BLaER1 (cell line): ENCODE results near the gene CCDC170.

Experiments
- H3K27ac ChIP-seq: shearing (Covaris generic); formaldehyde crosslinking; 2 replicates; pipeline ENCODE4 v1.8.1; 2022
- H3K27me3 ChIP-seq: shearing (Covaris generic); formaldehyde crosslinking; 2 replicates; pipeline ENCODE4 v1.8.1; 2022
- H3K36me3 ChIP-seq: shearing (Covaris generic); formaldehyde crosslinking; 2 replicates; pipeline ENCODE4 v1.8.1; 2022
- H3K4me1 ChIP-seq: shearing (Covaris generic); formaldehyde crosslinking; 2 replicates; pipeline ENCODE4 v1.8.1; 2022
- H3K4me2 ChIP-seq: shearing (Covaris generic); formaldehyde crosslinking; 2 replicates; pipeline ENCODE4 v1.8.1; 2022
- H3K4me3 ChIP-seq: shearing (Covaris generic); formaldehyde crosslinking; 2 replicates; pipeline ENCODE4 v1.8.1; 2022
- H3K9ac ChIP-seq: shearing (Covaris generic); formaldehyde crosslinking; 2 replicates; pipeline ENCODE4 v1.8.1; 2022
- H3K9me3 ChIP-seq: shearing (Covaris generic); formaldehyde crosslinking; 2 replicates; pipeline ENCODE4 v1.8.1; 2022
- H4K20me1 ChIP-seq: shearing (Covaris generic); formaldehyde crosslinking; 2 replicates; pipeline ENCODE4 v1.8.1; 2022
- Cebpa-rat ChIP-seq: shearing (Covaris generic); IDR thresholded peaks from 2 replicates; pipeline ENCODE4 v1.8.1; 2022

CCDC170 gene

DNA sequence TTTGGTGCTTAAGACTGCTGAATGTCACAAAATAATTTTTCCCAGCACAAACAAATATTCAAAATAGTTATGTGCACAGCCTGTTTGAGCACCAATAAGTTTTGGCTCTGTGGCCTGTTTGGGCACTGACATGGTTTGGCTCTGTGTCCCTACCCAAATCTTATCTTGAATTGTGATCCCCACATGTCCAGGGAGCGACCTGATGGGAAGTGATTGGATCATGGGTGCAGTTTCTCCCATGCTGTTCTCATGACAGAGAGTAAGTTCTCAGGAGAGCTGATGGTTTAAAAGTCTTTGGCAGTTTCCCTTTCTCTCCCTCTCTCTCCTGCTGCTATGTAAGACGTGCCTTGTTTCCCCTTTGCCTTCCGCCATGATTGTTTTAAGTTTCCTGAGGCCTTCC, 167.7 kb downstream of the CCDC170 start:
- Histone ChIP-seq H3K9ac (no peak overlapping the region), H3K27me3 (no peaks in the 10 kb centered on the region), H3K4me1 (no peaks in the 10 kb centered on the region), H3K36me3 (no peaks in the 10 kb centered on the region), H3K4me2 (no peak overlapping the region), H3K27ac (no peak overlapping the region), H4K20me1 (no peaks in the 10 kb centered on the region), H3K9me3 (no peaks in the 10 kb centered on the region), H3K4me3 (no peak overlapping the region)
- TF ChIP-seq Cebpa-rat: no peak

DNA sequence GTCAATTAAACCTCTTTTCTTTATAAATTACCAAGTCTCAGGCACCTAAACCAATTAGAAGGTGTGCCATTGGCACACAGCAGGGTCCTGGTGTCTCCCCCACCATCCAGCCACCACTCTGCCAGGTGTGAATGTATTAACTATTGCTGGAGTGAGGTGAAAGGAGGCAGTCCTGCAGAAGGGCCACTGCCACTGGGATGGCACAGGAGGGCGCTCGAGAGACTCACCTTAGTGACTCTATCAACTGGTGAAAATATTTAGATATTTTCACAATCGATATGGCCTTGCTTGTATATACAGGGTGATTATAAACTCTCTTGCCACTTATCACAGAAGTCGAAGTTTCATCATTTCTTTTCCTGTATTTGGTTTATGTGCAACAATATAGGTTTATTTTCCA, 168.1 kb downstream of the CCDC170 start:
- H4K20me1 ChIP-seq: no peaks in the 10 kb centered on the region
- TF ChIP-seq Cebpa-rat: no peak
- H3K9ac ChIP-seq: no peak overlapping the region
- H3K27me3 ChIP-seq: no peaks in the 10 kb centered on the region
- H3K4me2 ChIP-seq: no peak overlapping the region
- no peaks in the 10 kb centered on the region for H3K4me1 ChIP-seq
- no peaks in the 10 kb centered on the region for H3K36me3 ChIP-seq
- no peak overlapping the region for H3K27ac ChIP-seq
- H3K4me3 ChIP-seq: no peak overlapping the region
- no peaks in the 10 kb centered on the region for H3K9me3 ChIP-seq

DNA sequence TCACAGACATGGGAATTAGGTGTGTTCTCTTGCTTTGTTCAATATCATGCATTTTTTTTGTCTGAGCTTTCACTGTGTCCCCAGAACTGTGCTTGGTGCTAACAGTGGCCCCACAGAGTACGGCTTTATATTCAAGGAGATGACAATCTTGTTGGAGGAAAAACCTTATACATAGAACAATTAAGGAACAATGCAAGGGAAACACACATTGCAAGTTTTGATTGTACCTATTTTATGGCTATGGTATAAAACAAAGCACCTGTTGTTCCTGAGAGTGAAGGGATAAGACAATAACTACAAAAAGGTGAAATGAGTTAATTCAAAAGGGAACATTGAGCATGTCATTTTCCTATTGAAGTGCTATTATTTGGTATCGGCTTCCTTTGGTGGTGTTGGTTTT, 169.7 kb downstream of the CCDC170 start:
- H3K27ac ChIP-seq: no peak overlapping the region
- TF ChIP-seq Cebpa-rat: no peak
- H3K36me3 ChIP-seq: no peaks in the 10 kb centered on the region
- H3K4me2 ChIP-seq: no peak overlapping the region
- no peaks in the 10 kb centered on the region for H4K20me1 ChIP-seq
- H3K4me1 ChIP-seq: no peaks in the 10 kb centered on the region
- no peak overlapping the region for H3K4me3 ChIP-seq
- no peak overlapping the region for H3K9ac ChIP-seq
- H3K27me3 ChIP-seq: no peaks in the 10 kb centered on the region
- no peaks in the 10 kb centered on the region for H3K9me3 ChIP-seq

- H4K20me1 ChIP-seq: no peaks in the 10 kb centered on the region
- H3K4me3 ChIP-seq: no peak overlapping the region
- no peak overlapping the region for H3K27ac ChIP-seq
- no peak overlapping the region for H3K4me2 ChIP-seq
- no peaks in the 10 kb centered on the region for H3K9me3 ChIP-seq
- H3K4me1 ChIP-seq: no peaks in the 10 kb centered on the region
- no peak for TF ChIP-seq Cebpa-rat
- no peaks in the 10 kb centered on the region for H3K36me3 ChIP-seq
- no peaks in the 10 kb centered on the region for H3K27me3 ChIP-seq
- no peak overlapping the region for H3K9ac ChIP-seq
Observed at GRCh38 chr6:151664390-151664789, 170.6 kb downstream of the CCDC170 start.

- Histone ChIP-seq H3K27me3 (no peaks in the 10 kb centered on the region), H3K9ac (no peak overlapping the region), H3K36me3 (no peaks in the 10 kb centered on the region), H3K27ac (no peak overlapping the region), H3K4me3 (no peak overlapping the region), H3K9me3 (no peaks in the 10 kb centered on the region), H3K4me2 (no peak overlapping the region), H4K20me1 (no peaks in the 10 kb centered on the region), H3K4me1 (no peaks in the 10 kb centered on the region)
- TF ChIP-seq Cebpa-rat: no peak
Observed at GRCh38 chr6:151665329-151665728, 171.5 kb downstream of the CCDC170 start.

DNA sequence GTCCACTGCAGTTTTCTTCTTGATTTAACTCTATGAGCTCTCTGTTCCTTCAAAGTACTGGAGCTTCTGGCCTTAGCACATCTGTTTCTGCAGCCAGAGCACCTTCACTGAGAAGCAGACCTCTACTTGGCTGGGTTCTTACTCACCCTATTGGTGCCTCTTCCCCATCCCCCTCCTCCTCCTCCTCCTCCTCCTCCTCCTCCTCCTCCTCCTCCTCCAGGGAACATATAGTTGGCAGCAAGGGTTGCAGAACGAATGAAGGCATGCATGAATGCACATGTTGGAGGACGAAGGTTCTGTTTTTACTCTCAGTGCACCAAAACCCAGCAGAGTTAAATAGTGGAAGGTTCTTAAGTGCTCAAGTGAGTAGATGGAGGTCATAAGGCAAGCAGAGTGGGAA, 172.7 kb downstream of the CCDC170 start:
- Histone ChIP-seq H3K4me1 (no peaks in the 10 kb centered on the region), H3K4me3 (no peak overlapping the region), H3K27me3 (no peaks in the 10 kb centered on the region), H3K36me3 (no peaks in the 10 kb centered on the region), H3K9ac (no peak overlapping the region), H3K27ac (no peak overlapping the region), H4K20me1 (no peaks in the 10 kb centered on the region), H3K4me2 (no peak overlapping the region), H3K9me3 (no peaks in the 10 kb centered on the region; the same call in 1 of the 2 replicates)
- no peak for TF ChIP-seq Cebpa-rat

DNA sequence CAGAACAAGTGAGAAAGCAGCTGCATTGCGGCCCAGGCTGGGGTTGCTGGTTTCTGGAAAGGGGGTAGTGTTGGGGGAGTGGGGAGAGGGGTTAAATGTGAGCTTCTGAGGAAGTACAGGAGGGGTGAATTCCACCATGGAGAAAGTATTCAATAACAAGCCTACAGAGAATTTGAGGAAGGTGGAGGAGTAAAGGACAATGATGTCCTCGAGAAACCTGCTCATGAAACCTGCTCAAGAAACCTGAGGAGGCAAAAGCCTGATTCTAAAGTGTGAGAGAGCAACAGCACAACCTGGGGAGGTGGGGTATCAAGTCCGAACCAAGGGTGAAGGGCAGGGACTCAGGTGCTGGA, 175.4 kb downstream of the CCDC170 start:
- Histone ChIP-seq H3K4me3 (no peak overlapping the region), H3K4me2 (no peak overlapping the region), H4K20me1 (no peaks in the 10 kb centered on the region), H3K27ac (no peak overlapping the region), H3K4me1 (no peaks in the 10 kb centered on the region), H3K27me3 (no peaks in the 10 kb centered on the region), H3K9ac (no peak overlapping the region), H3K36me3 (no peaks in the 10 kb centered on the region), H3K9me3 (no peaks in the 10 kb centered on the region; the same call in 1 of the 2 replicates)
- TF ChIP-seq Cebpa-rat: no peak

GRCh38 chr6:151670116-151670515, 176.3 kb downstream of the CCDC170 start:
- H3K27ac ChIP-seq: no peak overlapping the region

More at GRCh38 chr6:151670116-151670515, 176.3 kb downstream of the CCDC170 start:
- Histone ChIP-seq H3K27me3 (no peaks in the 10 kb centered on the region), H3K4me3 (no peak overlapping the region), H3K36me3 (no peaks in the 10 kb centered on the region), H3K9me3 (no peaks in the 10 kb centered on the region; the same call in 1 of the 2 replicates), H4K20me1 (no peaks in the 10 kb centered on the region), H3K4me1 (no peaks in the 10 kb centered on the region), H3K9ac (no peak overlapping the region), H3K4me2 (no peak overlapping the region)
- no peak for TF ChIP-seq Cebpa-rat
